GM23248 (cell line): ENCODE measurements around the gene CSNK2B.

Experiments used
- EZH2 ChIP-seq: fragments of 200-600 bp; sonication (generic); IDR thresholded peaks from 2 replicates; pipeline ENCODE4 v1.6.1; 2018; ENCODE audit warnings: antibody characterized with exemption, mild to moderate bottlenecking; ENCODE audit not compliant: insufficient read depth, poor library complexity, severe bottlenecking
- EZH2phosphoT487 ChIP-seq: fragments of 200-600 bp; sonication (generic); IDR thresholded peaks from 2 replicates; pipeline ENCODE4 v1.6.1; 2018; ENCODE audit warnings: antibody characterized with exemption, moderate library complexity, mild to moderate bottlenecking, low read depth; ENCODE audit not compliant: insufficient read depth

DNA sequence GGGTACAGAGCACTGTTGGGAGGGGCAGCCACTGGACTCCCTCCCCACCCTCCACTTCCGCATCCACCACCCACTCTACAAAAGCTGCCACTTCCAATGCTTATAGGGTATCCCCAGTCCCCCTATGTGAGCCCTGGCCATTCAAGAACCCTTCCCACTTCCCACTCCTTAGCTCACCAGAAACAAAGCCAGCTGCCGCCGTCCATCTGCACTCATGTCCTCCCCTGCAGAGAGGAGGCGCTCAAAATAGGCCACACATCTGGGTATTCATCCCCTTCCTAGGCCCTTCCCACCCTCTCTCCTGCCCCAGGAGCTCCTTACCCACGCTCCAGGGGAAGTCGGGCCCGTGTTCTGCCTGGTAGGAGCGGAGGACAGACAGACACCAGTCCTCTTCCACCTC, 21.4 kb downstream of the CSNK2B start:
- no peak for TF ChIP-seq EZH2
- TF ChIP-seq EZH2phosphoT487: no peak
